A673 (cell line): ENCODE data around the gene CLEC4D. TPM values are rescaled to one million over a fixed set of nuclear protein-coding genes. Genes with fewer than 3 reads are reported as not detected.
A peak's percentile ranks its signal among the peaks of the same experiment; 100 is the strongest.
"Not testable (repeated sequence)": the region's sequence is repeated elsewhere in the genome, so short reads cannot be mapped to it uniquely, and the experiment has no call there.

Experiments
- BruUV-seq: library from RNA; stranded (reverse); fragments of 400-500 nt; replicated peaks from 2 replicates; lab custom pipeline; 2021; lab: Mats Ljungman, UMichigan
- CTCF ChIA-PET: fragments of 300-600 bp; sonication (Branson Sonifier 250); formaldehyde crosslinking; loops from one replicate; lab custom pipeline; 2022; ENCODE audit warnings: antibody characterized with exemption; lab: Charles Lee
- POLR2A ChIA-PET: fragments of 300-600 bp; sonication (Branson Sonifier 250); formaldehyde crosslinking; loops from one replicate; lab custom pipeline; 2022; ENCODE audit warnings: antibody characterized with exemption; ENCODE audit not compliant: low non-redundant PET; lab: Charles Lee
- DNase-seq: peaks from one replicate; pipeline ENCODE4 v3.0.0-alpha.2; 2015; ENCODE audit warnings: low spot score
- H3K27ac ChIP-seq: fragments of 200-600 bp; sonication (generic); 2 replicates; pipeline ENCODE4 v1.5.1; 2016; ENCODE audit warnings: mixed run types, low read depth, mild to moderate bottlenecking, mixed read lengths, antibody characterized with exemption, low read length; ENCODE audit not compliant: poor library complexity, severe bottlenecking
- H3K27me3 ChIP-seq: fragments of 200-600 bp; sonication (generic); replicated peaks from 2 replicates; pipeline ENCODE4 v1.6.1; 2017; ENCODE audit warnings: mixed run types, low read depth, mild to moderate bottlenecking, mixed read lengths, antibody characterized with exemption, low read length; ENCODE audit not compliant: insufficient read depth, poor library complexity
- H3K36me3 ChIP-seq: fragments of 200-600 bp; sonication (generic); 2 replicates; pipeline ENCODE4 v1.6.1; 2016; ENCODE audit warnings: mixed run types, mild to moderate bottlenecking, mixed read lengths, antibody characterized with exemption, low read length; ENCODE audit not compliant: insufficient read depth, poor library complexity, severe bottlenecking
- H3K4me1 ChIP-seq: fragments of 200-600 bp; sonication (generic); 2 replicates; pipeline ENCODE4 v1.6.1; 2017; ENCODE audit warnings: mixed run types, mild to moderate bottlenecking, mixed read lengths, antibody characterized with exemption, low read length; ENCODE audit not compliant: insufficient read depth, poor library complexity, severe bottlenecking
- H3K4me3 ChIP-seq: fragments of 200-600 bp; sonication (generic); 2 replicates; pipeline ENCODE4 v1.5.1; 2016; ENCODE audit warnings: low read depth, mixed run types, mild to moderate bottlenecking, mixed read lengths, low read length; ENCODE audit not compliant: poor library complexity, severe bottlenecking
- H3K9me3 ChIP-seq: fragments of 200-600 bp; sonication (generic); 2 replicates; pipeline ENCODE4 v1.6.1; 2016; ENCODE audit warnings: mixed run types, low read depth, mild to moderate bottlenecking, mixed read lengths, antibody characterized with exemption, low read length; ENCODE audit not compliant: poor library complexity, severe bottlenecking
- CTCF ChIP-seq: fragments of 300-800, 200-600 bp; sonication (generic); conservative IDR thresholded peaks from 2 replicates; pipeline ENCODE4 v1.5.1; 2017; ENCODE audit warnings: low read depth, mild to moderate bottlenecking, antibody characterized with exemption, low read length, moderate library complexity, mixed read lengths
- EZH2 ChIP-seq: fragments of 200-600 bp; sonication (generic); IDR thresholded peaks from 2 replicates; pipeline ENCODE4 v1.6.1; 2017; ENCODE audit warnings: borderline replicate concordance, low read depth, mild to moderate bottlenecking, mixed read lengths, antibody characterized with exemption, low read length; ENCODE audit not compliant: poor library complexity, severe bottlenecking
- intact Hi-C: fragments of 100-400 bp; cut with micrococcal nuclease; formaldehyde crosslinking; loops from one replicate; pipeline ENCODE4 v1.10.0; 2022; ENCODE audit not compliant: unreplicated experiment
- total RNA-seq: library from RNA; stranded (reverse); gene quantifications from 2 replicates; pipeline ENCODE4 v1.2.3, GENCODE V29; 2021

The CLEC4D gene
- total RNA-seq, 1 experiment from 2014 or later, result not detected

GRCh38 chr12:8532045-8532444 lies 18.7 kb downstream of the CLEC4D start:
- Histone ChIP-seq H3K4me1 (no peaks in the 10 kb centered on the region), H3K27ac (no peak overlapping the region), H3K4me3 (no peak overlapping the region), H3K27me3 (peaks cover 65% of the 10 kb centered on the region), H3K9me3 (no peaks in the 10 kb centered on the region), H3K36me3 (no peaks in the 10 kb centered on the region)
- BruUV-seq, result no TSS peak
- no peak for TF ChIP-seq CTCF
- no peak for TF ChIP-seq EZH2
- no peak for DNase-seq
- ChIA-PET CTCF (no interaction called here), POLR2A (no interaction called here)
- intact Hi-C loops, result no loop called here

GRCh38 chr12:8537820-8538219 lies 24.5 kb downstream of the CLEC4D start:
- peak; percentile 16 for DNase-seq
- POLR2A ChIA-PET, H3K27ac ChIP-seq, H3K9me3 ChIP-seq, H3K4me3 ChIP-seq, BruUV-seq, H3K36me3 ChIP-seq, intact Hi-C loops, CTCF ChIA-PET, H3K4me1 ChIP-seq: not testable (repeated sequence)
- peak; percentile 32 for TF ChIP-seq CTCF
- peaks cover 59% of the 10 kb centered on the region for H3K27me3 ChIP-seq

- intact Hi-C loops, result loop anchor here (5.0 kb wide), 1 partner anchor 506 kb away; no protein-coding TSS in a partner anchor
- DNase-seq, H3K4me3 ChIP-seq, H3K36me3 ChIP-seq, CTCF ChIA-PET, BruUV-seq, H3K9me3 ChIP-seq, H3K27ac ChIP-seq, POLR2A ChIA-PET, H3K4me1 ChIP-seq: not testable (repeated sequence)
- H3K27me3 ChIP-seq, result peaks cover 28% of the 10 kb centered on the region
Measured at GRCh38 chr12:8540831-8541230, 27.5 kb downstream of the CLEC4D start, which contains the start of gene CLEC4E. Gene CLEC4E (minus strand): TSS chr12:8540905. CDS start chr12:8540797, 108 bp downstream.

GRCh38 chr12:8541562-8541961 lies 28.3 kb downstream of the CLEC4D start:
- H3K27ac ChIP-seq, result no peak overlapping the region
- ChIA-PET POLR2A (no interaction called here), CTCF (no interaction called here)
- no peaks in the 10 kb centered on the region for H3K4me1 ChIP-seq
- intact Hi-C loops, result loop anchor here (5.0 kb wide), 1 partner anchor 506 kb away; no protein-coding TSS in a partner anchor
- H3K4me3 ChIP-seq, result no peak overlapping the region
- no peaks in the 10 kb centered on the region for H3K9me3 ChIP-seq
- H3K27me3 ChIP-seq, result peaks cover 26% of the 10 kb centered on the region
- TF ChIP-seq CTCF (no peak), EZH2 (no peak)
- no TSS peak for BruUV-seq
- DNase-seq, result no peak
- no peaks in the 10 kb centered on the region for H3K36me3 ChIP-seq
